HepG2 (cell line): Measurements from ENCODE around the gene PIGL.

Experiments used
- AFF4 ChIP-seq: sonication (generic); formaldehyde crosslinking; IDR thresholded peaks from 2 replicates; pipeline ENCODE4 v1.4.0; 2020; ENCODE audit warnings: missing genetic modification reagents
- CTCF ChIP-seq: sonication (generic); formaldehyde crosslinking; IDR thresholded peaks from 2 replicates; pipeline ENCODE4 v1.5.0; 2020; ENCODE audit warnings: mild to moderate bottlenecking, missing genetic modification reagents, moderate library complexity
- DPF2 ChIP-seq: sonication (generic); formaldehyde crosslinking; IDR thresholded peaks from 2 replicates; pipeline ENCODE4 v1.4.0; 2020; ENCODE audit warnings: mild to moderate bottlenecking, low read depth, missing genetic modification reagents, borderline replicate concordance
- ETV5 ChIP-seq: IDR thresholded peaks from 2 replicates; pipeline ENCODE4 v1.6.1; 2018; ENCODE audit warnings: missing biosample characterization, missing genetic modification reagents, inconsistent platforms, borderline replicate concordance
- EZH2 ChIP-seq: conservative IDR thresholded peaks from 2 replicates; pipeline ENCODE4 v1.6.1; 2012; ENCODE audit warnings: mild to moderate bottlenecking, low read depth, low read length, moderate library complexity
- GLMP ChIP-seq: sonication (generic); formaldehyde crosslinking; IDR thresholded peaks from 2 replicates; pipeline ENCODE4 v1.9.0; 2021; ENCODE audit warnings: missing genetic modification reagents, mild to moderate bottlenecking, borderline replicate concordance
- GTF2F1 ChIP-seq: fragments of 150-350 bp; IDR thresholded peaks from 2 replicates; pipeline ENCODE4 v1.6.1; 2014; ENCODE audit warnings: low read length
- KMT2A ChIP-seq: sonication (generic); formaldehyde crosslinking; IDR thresholded peaks from 2 replicates; pipeline ENCODE4 v1.4.0; 2020; ENCODE audit warnings: missing genetic modification reagents
- RELA ChIP-seq: sonication (generic); formaldehyde crosslinking; IDR thresholded peaks from 2 replicates; pipeline ENCODE4 v1.4.0; 2020; ENCODE audit warnings: missing genetic modification reagents
- RFX1 ChIP-seq: fragments of 450-650 bp; IDR thresholded peaks from 2 replicates; pipeline ENCODE4 v1.6.1; 2017
- SIX1 ChIP-seq: sonication (generic); formaldehyde crosslinking; IDR thresholded peaks from 2 replicates; pipeline ENCODE4 v1.4.0; 2020; ENCODE audit warnings: missing genetic modification reagents, borderline replicate concordance
- TAF1 ChIP-seq: sonication (generic); formaldehyde crosslinking; IDR thresholded peaks from 2 replicates; pipeline ENCODE4 v1.4.0; 2020; ENCODE audit warnings: missing genetic modification reagents
- ZBTB20 ChIP-seq: sonication (generic); formaldehyde crosslinking; IDR thresholded peaks from 2 replicates; pipeline ENCODE4 v1.8.1; 2023; ENCODE audit warnings: missing genetic modification reagents, low read depth, mild to moderate bottlenecking, borderline replicate concordance
- ZNF121 ChIP-seq: sonication (generic); formaldehyde crosslinking; IDR thresholded peaks from 2 replicates; pipeline ENCODE4 v1.5.0; 2020; ENCODE audit warnings: mild to moderate bottlenecking, missing genetic modification reagents

GRCh38 chr17:16352303-16352666, 135.3 kb downstream of the PIGL start:
- TF ChIP-seq ETV5 (no peak; the same call in 1 of the 2 replicates), GTF2F1 (no peak), KMT2A (CRISPR knock-in tag) (peak; percentile 91), AFF4 (CRISPR knock-in tag) (peak; percentile 56; the same call in 1 of the 2 replicates), TAF1 (CRISPR knock-in tag) (no peak; the same call in 1 of the 2 replicates), DPF2 (no peak), EZH2 (no peak), RFX1 (no peak), GLMP (CRISPR knock-in tag) (no peak), CTCF (CRISPR knock-in tag) (no peak), ZNF121 (CRISPR knock-in tag) (no peak), SIX1 (CRISPR knock-in tag) (0 out of 2 replicates have a peak, but pooled peaks have one; percentile 13), ZBTB20 (CRISPR knock-in tag) (no peak), RELA (CRISPR knock-in tag) (no peak)
